Measurements from ENCODE around the gene LTBP3. TPM values are rescaled to one million over a fixed set of nuclear protein-coding genes. Genes with fewer than 3 reads are reported as not detected.
"Not testable (repeated sequence)": the region's sequence is repeated elsewhere in the genome, so short reads cannot be mapped to it uniquely, and the experiment has no call there.

The LTBP3 gene
- total RNA-seq, 1 donor from 2014 or later = 13.1 TPM

DNA sequence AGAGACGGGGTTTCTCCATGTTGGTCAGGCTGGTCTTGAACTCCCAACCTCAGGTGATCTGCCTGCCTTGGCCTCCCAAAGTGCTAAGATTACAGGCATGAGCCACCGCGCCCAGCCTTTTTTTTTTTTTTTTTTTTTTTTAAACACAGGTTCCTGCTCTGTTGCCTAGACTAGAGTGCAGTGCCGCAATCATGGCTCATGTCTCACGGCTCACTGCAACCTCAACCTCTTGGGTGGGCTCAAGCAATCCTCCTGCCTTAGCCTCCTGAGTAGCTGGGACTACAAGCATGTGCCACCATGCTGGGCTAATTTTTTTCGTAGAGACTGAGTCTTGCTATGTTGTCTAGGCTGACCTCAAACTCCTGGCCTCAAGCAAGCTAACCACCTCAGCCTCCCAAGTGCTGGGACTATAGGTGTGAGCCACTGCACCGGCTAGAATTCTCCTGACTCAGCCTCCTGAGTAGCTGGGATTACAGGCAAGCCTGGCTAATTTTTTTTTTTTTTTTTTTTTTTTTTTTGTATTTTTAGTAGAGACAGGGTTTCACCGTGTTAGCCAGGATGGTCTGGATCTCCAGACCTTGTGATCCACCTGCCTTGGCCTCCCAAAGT, 39.1 kb downstream of the LTBP3 start:
- not testable (repeated sequence) for DNase-seq (ENCODE audit: low read depth in 2 of 2)

DNA sequence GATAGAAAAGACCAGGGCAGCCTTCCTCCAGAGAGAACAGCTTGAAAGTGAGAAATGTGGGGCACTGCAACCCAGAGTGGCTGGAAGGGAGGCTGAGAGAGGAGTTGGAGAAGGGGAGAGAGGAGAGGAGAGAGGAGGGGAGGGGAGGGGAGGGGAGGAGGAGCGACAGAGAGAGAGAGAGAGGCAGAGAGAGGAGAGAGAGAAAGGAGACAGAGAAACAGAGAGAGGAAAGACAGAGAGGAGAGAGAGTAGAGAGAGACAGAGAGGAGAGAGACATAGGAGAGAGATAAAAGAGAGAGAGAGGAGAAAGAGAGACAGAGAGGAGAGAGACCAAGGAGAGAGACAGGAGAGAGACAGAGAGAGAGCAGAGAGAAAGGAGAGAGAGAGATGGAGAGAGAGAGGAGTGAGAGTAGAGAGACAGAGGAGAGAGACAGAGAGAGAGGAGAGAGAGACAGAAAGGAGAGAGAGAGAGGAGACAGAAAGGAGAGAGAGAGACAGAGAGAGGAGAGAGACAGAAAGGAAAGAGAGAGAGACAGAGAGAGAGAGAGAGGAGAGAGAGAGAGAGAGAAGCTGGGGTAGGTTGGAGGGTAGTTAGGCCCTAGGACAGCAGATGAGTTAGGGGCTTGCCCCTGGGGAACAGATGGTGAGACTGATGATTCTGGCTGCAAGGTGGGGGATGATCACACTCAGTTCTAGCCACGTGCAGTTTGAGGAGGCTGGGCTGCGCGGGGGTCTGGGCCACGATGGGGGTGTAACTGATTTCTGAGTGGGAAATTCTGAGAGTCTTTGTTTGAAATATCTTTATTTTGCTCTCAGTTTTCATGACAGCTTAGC, 41.8 kb downstream of the LTBP3 start:
- DNase-seq (ENCODE audit: low read depth in 2 of 2) = no peak

DNA sequence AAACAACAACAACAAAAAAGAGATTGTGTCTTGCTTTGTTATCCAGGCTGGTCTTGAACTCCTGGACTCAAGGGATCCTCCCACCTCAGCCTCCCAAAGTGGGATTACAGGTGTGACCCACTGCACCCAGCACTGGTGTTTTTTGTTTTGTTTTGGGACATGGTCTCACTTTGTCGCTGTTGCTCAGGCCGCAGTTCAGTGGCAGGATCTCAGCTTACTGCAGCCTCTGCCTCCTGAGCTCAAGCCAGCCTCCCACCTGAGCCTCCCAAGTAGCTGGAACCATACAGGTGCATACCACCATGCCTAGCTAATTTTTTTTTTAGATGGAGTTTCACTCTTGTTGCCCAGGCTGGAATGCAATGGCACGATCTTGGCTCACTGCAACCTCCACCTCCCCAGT, 45.8 kb downstream of the LTBP3 start:
- not testable (repeated sequence) for DNase-seq (ENCODE audit: low read depth in 2 of 2)

DNA sequence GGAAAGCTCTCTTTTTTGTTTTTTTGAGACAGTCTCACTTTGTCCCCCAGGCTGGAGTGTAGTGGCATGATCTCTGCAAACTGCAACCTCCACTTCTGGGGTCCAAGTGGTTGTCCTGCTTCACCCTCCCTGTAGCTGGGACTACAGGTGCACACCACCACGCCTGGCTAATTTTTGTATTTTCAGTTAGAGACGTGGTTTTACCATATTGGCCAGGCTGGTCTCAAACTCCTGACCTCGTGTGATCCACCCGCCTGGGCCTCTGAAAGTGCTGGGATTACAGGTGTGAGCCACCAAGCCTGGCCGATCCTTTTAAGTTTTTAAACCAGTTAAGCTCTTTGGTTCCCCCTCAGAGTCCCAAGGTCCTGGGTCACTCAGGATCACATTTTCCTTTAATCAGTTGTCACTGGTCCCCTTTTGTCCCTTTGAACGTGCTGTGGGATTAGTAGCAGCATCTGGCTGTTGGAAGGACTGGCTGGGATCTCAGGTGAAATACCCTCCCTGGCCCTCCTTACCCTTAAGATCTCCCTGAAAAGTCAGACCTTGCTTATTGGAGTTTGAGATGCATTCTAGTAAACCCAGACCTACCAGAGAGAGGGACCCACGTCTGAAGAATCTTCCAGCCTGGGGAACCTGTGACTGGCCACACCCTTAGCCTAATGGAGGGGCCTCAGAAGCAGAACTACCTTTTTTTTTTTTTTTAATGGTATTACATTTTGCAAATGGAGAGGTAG, 51.2 kb downstream of the LTBP3 start:
- peak; percentile 58 to 77 for DNase-seq (ENCODE audit: low read depth in 2 of 2)

DNA sequence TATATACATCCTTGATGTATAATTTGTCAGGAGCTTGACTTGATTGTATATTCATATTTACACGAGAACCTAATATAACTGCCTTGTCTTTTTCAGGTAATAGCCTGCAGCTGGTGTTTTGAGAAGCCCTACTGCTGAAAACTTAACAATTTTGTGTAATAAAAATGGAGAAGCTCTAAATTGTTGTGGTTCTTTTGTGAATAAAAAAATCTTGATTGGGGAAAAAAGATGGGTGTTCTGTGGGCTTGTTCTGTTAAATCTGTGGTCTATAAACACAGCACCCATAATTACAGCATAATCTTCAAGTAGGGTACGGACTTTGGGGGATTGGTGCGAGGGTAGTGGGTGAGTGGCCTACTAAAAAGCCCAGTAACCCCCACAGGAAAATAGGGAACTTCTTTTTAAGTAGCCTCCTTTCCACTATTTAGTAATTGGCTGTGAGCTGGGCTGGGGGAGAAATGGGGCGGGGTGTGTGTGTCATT, 51.8 kb downstream of the LTBP3 start:
- no peak for DNase-seq (ENCODE audit: low read depth in 2 of 2)

DNA sequence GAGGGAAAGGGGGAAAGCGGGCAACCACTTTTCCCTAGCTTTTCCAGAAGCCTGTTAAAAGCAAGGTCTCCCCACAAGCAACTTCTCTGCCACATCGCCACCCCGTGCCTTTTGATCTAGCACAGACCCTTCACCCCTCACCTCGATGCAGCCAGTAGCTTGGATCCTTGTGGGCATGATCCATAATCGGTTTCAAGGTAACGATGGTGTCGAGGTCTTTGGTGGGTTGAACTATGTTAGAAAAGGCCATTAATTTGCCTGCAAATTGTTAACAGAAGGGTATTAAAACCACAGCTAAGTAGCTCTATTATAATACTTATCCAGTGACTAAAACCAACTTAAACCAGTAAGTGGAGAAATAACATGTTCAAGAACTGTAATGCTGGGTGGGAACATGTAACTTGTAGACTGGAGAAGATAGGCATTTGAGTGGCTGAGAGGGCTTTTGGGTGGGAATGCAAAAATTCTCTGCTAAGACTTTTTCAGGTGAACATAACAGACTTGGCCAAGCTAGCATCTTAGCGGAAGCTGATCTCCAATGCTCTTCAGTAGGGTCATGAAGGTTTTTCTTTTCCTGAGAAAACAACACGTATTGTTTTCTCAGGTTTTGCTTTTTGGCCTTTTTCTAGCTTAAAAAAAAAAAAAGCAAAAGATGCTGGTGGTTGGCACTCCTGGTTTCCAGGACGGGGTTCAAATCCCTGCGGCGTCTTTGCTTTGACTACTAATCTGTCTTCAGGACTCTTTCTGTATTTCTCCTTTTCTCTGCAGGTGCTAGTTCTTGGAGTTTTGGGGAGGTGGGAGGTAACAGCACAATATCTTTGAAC, 52.5 kb downstream of the LTBP3 start:
- DNase-seq (ENCODE audit: low read depth in 2 of 2) = no peak

DNA sequence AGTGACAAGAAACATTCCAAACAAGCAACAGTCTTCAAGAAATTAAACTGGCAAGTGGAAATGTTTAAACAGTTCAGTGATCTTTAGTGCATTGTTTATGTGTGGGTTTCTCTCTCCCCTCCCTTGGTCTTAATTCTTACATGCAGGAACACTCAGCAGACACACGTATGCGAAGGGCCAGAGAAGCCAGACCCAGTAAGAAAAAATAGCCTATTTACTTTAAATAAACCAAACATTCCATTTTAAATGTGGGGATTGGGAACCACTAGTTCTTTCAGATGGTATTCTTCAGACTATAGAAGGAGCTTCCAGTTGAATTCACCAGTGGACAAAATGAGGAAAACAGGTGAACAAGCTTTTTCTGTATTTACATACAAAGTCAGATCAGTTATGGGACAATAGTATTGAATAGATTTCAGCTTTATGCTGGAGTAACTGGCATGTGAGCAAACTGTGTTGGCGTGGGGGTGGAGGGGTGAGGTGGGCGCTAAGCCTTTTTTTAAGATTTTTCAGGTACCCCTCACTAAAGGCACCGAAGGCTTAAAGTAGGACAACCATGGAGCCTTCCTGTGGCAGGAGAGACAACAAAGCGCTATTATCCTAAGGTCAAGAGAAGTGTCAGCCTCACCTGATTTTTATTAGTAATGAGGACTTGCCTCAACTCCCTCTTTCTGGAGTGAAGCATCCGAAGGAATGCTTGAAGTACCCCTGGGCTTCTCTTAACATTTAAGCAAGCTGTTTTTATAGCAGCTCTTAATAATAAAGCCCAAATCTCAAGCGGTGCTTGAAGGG, 53.3 kb downstream of the LTBP3 start:
- DNase-seq (ENCODE audit: low read depth in 2 of 2) = no peak

DNA sequence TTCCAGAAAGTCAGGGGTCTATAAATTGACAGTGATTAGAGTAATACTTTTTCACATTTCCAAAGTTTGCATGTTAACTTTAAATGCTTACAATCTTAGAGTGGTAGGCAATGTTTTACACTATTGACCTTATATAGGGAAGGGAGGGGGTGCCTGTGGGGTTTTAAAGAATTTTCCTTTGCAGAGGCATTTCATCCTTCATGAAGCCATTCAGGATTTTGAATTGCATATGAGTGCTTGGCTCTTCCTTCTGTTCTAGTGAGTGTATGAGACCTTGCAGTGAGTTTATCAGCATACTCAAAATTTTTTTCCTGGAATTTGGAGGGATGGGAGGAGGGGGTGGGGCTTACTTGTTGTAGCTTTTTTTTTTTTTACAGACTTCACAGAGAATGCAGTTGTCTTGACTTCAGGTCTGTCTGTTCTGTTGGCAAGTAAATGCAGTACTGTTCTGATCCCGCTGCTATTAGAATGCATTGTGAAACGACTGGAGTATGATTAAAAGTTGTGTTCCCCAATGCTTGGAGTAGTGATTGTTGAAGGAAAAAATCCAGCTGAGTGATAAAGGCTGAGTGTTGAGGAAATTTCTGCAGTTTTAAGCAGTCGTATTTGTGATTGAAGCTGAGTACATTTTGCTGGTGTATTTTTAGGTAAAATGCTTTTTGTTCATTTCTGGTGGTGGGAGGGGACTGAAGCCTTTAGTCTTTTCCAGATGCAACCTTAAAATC, 54.0 kb downstream of the LTBP3 start:
- DNase-seq (ENCODE audit: low read depth in 2 of 2) = peak in 1 of 2 donors; percentile 43

DNA sequence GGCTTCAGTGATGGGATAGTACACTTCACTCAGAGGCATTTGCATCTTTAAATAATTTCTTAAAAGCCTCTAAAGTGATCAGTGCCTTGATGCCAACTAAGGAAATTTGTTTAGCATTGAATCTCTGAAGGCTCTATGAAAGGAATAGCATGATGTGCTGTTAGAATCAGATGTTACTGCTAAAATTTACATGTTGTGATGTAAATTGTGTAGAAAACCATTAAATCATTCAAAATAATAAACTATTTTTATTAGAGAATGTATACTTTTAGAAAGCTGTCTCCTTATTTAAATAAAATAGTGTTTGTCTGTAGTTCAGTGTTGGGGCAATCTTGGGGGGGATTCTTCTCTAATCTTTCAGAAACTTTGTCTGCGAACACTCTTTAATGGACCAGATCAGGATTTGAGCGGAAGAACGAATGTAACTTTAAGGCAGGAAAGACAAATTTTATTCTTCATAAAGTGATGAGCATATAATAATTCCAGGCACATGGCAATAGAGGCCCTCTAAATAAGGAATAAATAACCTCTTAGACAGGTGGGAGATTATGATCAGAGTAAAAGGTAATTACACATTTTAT, 54.7 kb downstream of the LTBP3 start:
- no peak for DNase-seq (ENCODE audit: low read depth in 2 of 2)

DNA sequence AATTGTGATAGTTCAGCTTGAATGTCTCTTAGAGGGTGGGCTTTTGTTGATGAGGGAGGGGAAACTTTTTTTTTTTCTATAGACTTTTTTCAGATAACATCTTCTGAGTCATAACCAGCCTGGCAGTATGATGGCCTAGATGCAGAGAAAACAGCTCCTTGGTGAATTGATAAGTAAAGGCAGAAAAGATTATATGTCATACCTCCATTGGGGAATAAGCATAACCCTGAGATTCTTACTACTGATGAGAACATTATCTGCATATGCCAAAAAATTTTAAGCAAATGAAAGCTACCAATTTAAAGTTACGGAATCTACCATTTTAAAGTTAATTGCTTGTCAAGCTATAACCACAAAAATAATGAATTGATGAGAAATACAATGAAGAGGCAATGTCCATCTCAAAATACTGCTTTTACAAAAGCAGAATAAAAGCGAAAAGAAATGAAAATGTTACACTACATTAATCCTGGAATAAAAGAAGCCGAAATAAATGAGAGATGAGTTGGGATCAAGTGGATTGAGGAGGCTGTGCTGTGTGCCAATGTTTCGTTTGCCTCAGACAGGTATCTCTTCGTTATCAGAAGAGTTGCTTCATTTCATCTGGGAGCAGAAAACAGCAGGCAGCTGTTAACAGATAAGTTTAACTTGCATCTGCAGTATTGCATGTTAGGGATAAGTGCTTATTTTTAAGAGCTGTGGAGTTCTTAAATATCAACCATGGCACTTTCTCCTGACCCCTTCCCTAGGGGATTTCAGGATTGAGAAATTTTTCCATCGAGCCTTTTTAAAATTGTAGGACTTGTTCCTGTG, 55.4 kb downstream of the LTBP3 start:
- peak in 1 of 2 donors; percentile 60 for DNase-seq (ENCODE audit: low read depth in 2 of 2)

DNA sequence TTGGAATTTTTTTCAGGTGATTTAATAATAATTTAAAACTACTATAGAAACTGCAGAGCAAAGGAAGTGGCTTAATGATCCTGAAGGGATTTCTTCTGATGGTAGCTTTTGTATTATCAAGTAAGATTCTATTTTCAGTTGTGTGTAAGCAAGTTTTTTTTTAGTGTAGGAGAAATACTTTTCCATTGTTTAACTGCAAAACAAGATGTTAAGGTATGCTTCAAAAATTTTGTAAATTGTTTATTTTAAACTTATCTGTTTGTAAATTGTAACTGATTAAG, 55.9 kb downstream of the LTBP3 start:
- DNase-seq (ENCODE audit: low read depth in 2 of 2) = no peak

DNA sequence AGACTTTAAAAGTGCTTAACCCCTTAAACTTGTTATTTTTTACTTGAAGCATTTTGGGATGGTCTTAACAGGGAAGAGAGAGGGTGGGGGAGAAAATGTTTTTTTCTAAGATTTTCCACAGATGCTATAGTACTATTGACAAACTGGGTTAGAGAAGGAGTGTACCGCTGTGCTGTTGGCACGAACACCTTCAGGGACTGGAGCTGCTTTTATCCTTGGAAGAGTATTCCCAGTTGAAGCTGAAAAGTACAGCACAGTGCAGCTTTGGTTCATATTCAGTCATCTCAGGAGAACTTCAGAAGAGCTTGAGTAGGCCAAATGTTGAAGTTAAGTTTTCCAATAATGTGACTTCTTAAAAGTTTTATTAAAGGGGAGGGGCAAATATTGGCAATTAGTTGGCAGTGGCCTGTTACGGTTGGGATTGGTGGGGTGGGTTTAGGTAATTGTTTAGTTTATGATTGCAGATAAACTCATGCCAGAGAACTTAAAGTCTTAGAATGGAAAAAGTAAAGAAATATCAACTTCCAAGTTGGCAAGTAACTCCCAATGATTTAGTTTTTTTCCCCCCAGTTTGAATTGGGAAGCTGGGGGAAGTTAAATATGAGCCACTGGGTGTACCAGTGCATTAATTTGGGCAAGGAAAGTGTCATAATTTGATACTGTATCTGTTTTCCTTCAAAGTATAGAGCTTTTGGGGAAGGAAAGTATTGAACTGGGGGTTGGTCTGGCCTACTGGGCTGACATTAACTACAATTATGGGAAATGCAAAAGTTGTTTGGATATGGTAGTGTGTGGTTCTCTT, 56.5 kb downstream of the LTBP3 start:
- peak in 1 of 2 donors; percentile 32 for DNase-seq (ENCODE audit: low read depth in 2 of 2)

DNA sequence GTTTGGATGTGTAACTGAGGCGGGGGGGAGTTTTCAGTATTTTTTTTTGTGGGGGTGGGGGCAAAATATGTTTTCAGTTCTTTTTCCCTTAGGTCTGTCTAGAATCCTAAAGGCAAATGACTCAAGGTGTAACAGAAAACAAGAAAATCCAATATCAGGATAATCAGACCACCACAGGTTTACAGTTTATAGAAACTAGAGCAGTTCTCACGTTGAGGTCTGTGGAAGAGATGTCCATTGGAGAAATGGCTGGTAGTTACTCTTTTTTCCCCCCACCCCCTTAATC, 57.0 kb downstream of the LTBP3 start:
- no peak for DNase-seq (ENCODE audit: low read depth in 2 of 2)

DNA sequence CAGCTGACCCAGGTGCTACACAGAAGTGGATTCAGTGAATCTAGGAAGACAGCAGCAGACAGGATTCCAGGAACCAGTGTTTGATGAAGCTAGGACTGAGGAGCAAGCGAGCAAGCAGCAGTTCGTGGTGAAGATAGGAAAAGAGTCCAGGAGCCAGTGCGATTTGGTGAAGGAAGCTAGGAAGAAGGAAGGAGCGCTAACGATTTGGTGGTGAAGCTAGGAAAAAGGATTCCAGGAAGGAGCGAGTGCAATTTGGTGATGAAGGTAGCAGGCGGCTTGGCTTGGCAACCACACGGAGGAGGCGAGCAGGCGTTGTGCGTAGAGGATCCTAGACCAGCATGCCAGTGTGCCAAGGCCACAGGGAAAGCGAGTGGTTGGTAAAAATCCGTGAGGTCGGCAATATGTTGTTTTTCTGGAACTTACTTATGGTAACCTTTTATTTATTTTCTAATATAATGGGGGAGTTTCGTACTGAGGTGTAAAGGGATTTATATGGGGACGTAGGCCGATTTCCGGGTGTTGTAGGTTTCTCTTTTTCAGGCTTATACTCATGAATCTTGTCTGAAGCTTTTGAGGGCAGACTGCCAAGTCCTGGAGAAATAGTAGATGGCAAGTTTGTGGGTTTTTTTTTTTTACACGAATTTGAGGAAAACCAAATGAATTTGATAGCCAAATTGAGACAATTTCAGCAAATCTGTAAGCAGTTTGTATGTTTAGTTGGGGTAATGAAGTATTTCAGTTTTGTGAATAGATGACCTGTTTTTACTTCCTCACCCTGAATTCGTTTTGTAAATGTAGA, 57.6 kb downstream of the LTBP3 start:
- peak in 1 of 2 donors; percentile 53 for DNase-seq (ENCODE audit: low read depth in 2 of 2)

DNA sequence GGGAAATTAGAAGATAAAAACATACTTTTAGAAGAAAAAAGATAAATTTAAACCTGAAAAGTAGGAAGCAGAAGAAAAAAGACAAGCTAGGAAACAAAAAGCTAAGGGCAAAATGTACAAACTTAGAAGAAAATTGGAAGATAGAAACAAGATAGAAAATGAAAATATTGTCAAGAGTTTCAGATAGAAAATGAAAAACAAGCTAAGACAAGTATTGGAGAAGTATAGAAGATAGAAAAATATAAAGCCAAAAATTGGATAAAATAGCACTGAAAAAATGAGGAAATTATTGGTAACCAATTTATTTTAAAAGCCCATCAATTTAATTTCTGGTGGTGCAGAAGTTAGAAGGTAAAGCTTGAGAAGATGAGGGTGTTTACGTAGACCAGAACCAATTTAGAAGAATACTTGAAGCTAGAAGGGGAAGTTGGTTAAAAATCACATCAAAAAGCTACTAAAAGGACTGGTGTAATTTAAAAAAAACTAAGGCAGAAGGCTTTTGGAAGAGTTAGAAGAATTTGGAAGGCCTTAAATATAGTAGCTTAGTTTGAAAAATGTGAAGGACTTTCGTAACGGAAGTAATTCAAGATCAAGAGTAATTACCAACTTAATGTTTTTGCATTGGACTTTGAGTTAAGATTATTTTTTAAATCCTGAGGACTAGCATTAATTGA, 58.3 kb downstream of the LTBP3 start:
- peak in 1 of 2 donors; percentile 23 for DNase-seq (ENCODE audit: low read depth in 2 of 2)

DNA sequence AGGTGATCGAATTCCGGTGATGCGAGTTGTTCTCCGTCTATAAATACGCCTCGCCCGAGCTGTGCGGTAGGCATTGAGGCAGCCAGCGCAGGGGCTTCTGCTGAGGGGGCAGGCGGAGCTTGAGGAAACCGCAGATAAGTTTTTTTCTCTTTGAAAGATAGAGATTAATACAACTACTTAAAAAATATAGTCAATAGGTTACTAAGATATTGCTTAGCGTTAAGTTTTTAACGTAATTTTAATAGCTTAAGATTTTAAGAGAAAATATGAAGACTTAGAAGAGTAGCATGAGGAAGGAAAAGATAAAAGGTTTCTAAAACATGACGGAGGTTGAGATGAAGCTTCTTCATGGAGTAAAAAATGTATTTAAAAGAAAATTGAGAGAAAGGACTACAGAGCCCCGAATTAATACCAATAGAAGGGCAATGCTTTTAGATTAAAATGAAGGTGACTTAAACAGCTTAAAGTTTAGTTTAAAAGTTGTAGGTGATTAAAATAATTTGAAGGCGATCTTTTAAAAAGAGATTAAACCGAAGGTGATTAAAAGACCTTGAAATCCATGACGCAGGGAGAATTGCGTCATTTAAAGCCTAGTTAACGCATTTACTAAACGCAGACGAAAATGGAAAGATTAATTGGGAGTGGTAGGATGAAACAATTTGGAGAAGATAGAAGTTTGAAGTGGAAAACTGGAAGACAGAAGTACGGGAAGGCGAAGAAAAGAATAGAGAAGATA, 59.0 kb downstream of the LTBP3 start, which contains the start of gene MALAT1:
Gene MALAT1 (plus strand): TSS at position 69 of the 736 bp plus-strand sequence.
- DNase-seq (ENCODE audit: low read depth in 2 of 2) = peak; percentile 95

Measured in dermis microvascular lymphatic vessel endothelial cell (primary cell).